H1 (cell line): Measurements from ENCODE around the gene LGALS9. TPM values are rescaled to one million over a fixed set of nuclear protein-coding genes. Genes with fewer than 3 reads are reported as not detected.

ENCODE experiments used
- EP300 ChIP-seq, 2 experiments: IDR thresholded peaks; 1 replicate in 1 of 2; 2 replicates in 1 of 2; pipeline ENCODE4 v1.6.1; 2011 to 2012; ENCODE audit warnings: low read depth in 2 of 2, low read length in 2 of 2, mild to moderate bottlenecking in 2 of 2, borderline replicate concordance in 1 of 2, inconsistent platforms in 1 of 2, moderate library complexity in 1 of 2
- polyA plus RNA-seq, 7 experiments: library from polyadenylated mRNA; depleted of rRNA in 3 of 7; stranded (reverse) in 5 of 7; unstranded in 2 of 7; fragments of >200 nt in 5 of 7; fragments of 200-250 nt in 2 of 7; gene quantifications; 1 replicate in 5 of 7; 2 replicates in 1 of 7; 4 replicates in 1 of 7; pipeline versions ENCODE4 v1.2.1 to v1.2.3, GENCODE V29; 2011 to 2013; ENCODE audit warnings: missing spikeins in 2 of 7, mixed read lengths in 2 of 7
- total RNA-seq: library from RNA; stranded (reverse); fragmentation: NEBNext Ultra II Directional; extraction: Animal tissue kit (Norgen Biotek cat#: 25700); gene quantifications from 2 replicates; pipeline ENCODE4 v1.2.1, GENCODE V29; 2021

Gene LGALS9
- total and polyA plus RNA-seq, 2 of the 8 experiments (the other 6 are each of a cell fraction or from before 2014, with no cell fraction given) = 0.95 to 1.7 TPM

- no peak for TF ChIP-seq EP300 (IDR thresholded peaks at IDR 0.05; ENCODE audit: borderline replicate concordance in 1 of 2, low read depth in 2 of 2, low read length in 2 of 2)
Measured at GRCh38 chr17:27660436-27660835, 29.4 kb downstream of the LGALS9 start (continued).
